GM18502 (cell line): ENCODE data around the gene RNF213.

Experiments used
- ATAC-seq: cut with Tn5 transposase; IDR thresholded peaks from one replicate; pipeline ENCODE4 v1.9.1; 2021; ENCODE audit warnings: mild to moderate bottlenecking; ENCODE audit not compliant: unreplicated experiment, poor library complexity

The RNF213 gene

GRCh38 chr17:80443498-80443897, 182.8 kb downstream of the RNF213 start:
- no peak for ATAC-seq

DNA sequence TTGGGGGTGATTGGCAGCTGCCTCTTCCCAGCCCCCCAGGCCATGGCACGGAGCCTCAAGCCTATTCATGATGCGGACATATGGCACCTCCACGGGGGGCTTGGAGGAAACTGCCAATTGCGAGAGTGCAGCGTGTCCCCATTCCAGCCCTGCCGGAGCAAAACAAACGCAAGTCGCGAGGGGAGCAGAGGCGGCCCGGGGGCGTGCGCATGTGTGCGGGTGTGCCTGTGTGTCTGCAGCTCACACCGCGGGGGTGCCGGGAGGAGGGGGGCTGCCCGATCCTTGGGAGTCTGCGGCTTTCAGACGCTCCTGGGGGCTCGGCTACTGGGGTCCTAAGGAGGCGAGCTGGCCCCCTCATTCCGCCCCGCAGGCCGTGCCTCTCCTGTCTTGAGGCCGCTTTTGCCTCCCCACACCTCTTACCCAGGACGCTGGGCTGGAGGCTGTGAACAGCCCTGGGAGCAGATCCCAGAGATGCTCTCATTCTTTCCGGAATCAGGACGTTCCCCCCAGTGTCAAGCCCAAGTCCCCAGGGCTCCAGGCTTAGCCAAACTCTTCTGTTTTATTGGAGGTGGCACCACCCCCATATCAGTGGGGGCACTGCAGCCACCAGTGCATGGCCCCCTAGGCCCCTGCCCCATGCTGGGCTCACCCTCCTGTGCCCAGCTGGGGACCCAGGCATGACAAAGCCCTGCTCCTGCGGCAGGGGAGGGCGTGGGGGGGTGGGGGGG, 183.4 kb downstream of the RNF213 start:
- ATAC-seq: no peak

DNA sequence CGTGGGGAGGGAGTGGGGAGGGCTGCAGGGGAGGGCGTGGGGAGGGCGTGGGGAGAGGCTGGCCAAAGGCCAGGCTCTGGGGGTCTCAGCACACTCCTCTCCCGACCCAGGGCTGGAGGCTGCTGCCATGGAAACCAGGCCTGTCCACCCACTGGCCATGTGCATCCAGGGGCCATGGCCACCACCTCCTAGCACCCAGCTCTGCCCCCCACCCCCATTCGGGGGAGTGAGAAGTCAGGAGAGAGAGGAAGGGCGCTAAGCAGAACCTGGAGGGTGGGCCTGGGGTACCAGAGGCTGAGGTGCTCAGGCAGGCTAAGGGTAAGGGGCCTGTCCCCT, 184.0 kb downstream of the RNF213 start:
- no peak for ATAC-seq

DNA sequence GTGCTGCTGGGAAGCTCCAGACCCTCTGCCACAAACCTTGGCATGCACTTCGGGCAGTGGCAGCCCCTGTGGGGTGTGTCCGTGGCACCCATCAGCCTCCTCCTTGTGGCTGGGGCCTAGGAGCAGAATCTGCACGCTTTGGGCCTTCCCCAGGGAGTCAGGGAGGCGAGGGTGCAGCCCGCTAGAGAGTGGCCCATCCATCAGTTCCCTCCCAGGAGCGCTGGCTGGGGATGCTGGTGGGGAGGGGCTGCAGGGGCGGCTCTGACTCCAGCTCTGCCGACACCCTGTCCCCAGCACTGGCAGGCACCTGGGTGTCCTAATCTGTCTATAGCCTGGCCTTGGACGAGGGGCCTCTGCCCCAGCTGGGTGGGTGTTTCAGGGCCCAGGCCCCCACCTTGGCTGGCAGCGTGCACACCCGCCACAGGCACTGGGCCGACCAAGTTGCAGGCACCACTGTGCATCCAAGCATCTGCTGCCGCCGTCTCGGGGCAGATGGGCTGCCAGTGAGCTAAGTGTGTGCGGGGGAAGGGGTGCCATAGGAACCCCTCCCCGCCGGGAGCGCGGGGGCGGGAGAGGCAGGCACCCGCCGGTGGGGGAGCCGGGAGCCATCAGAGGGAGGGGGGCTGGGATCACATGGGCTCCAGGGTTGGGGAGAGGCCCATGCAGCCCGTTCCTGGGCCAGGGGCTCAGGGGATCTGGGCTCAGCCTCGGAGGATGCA, 184.5 kb downstream of the RNF213 start:
- ATAC-seq: no peak

DNA sequence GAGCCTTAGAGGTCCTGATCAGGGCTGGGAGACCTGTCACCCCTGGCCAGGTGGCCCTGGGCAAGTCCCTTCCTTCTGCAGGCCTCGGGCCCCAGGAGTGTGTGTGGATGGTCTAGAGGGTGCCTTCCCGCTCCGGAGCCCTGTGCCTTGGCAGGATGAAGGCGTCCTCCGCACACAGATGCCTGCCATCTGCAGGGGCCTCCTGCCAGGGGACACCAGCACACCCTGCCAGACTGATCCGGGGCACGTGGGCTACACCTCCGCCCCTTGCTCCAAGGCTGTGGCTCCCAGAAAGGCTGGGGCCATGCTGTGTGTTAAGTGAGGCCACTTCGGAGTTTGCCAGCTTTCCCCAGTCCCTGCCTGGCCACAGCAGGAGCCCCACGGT, 185.1 kb downstream of the RNF213 start:
- no peak for ATAC-seq

DNA sequence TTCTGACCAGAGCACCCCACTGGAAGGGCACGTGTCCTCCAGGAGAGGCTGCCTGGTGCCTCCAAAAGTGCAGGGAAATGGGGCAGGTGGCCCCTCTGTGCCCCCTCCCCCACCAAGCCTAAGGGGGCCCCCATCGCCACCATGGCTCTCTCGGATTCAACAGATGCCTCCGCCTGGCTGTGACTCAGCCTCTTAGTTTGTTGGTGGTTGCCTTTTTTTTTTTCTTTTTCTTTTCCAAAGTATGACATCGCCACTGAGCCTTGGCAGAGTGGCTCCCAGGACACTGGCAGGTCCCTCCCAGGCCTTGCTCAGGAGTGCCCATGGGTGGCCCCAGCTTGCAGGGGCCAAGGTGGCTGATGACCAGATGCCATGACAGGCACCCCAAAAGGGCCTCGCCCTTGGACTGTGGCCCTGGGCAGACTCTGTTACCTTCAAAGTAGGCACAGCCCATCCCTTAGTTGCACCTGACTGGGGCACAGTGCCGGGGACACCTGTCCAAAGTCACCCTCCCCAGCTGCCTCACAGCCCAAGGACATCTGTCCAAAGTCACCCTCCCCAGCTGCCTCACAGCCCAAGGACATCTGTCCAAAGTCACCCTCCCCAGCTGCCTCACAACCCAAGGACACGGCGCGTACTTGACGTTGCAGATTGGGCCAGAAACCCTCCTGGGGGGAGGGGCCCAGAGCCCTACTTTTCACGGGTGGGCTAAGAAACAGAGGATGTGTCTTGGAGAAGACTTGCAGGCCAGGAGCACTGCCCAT, 186.2 kb downstream of the RNF213 start:
- no peak for ATAC-seq

- no peak for ATAC-seq
Observed at GRCh38 chr17:80447790-80448189, 187.1 kb downstream of the RNF213 start.
